OCI-LY7 (cell line): Measurements from ENCODE around the gene RLN3. TPM values are rescaled to one million over a fixed set of nuclear protein-coding genes. Genes with fewer than 3 reads are reported as not detected.

Source experiments
- BruUV-seq: library from RNA; stranded (reverse); fragments of 400-500 nt; replicated peaks from 2 replicates; lab custom pipeline; 2021; lab: Mats Ljungman, UMichigan
- CTCF ChIA-PET: fragments of 300-600 bp; sonication (Branson Sonifier 250); formaldehyde crosslinking; loops from one replicate; lab custom pipeline; 2022; ENCODE audit warnings: antibody characterized with exemption; ENCODE audit not compliant: unreplicated experiment; lab: Charles Lee
- POLR2A ChIA-PET: fragments of 300-600 bp; sonication (Branson Sonifier 250); formaldehyde crosslinking; loops from one replicate; lab custom pipeline; 2022; ENCODE audit warnings: antibody characterized with exemption; lab: Charles Lee
- DNase-seq: peaks from one replicate; pipeline ENCODE4 v3.0.0-alpha.2; 2015; ENCODE audit warnings: low spot score
- H2AFZ ChIP-seq: fragments of 200-600 bp; sonication (generic), shearing (Covaris generic); 2 replicates; pipeline ENCODE4 v1.6.1; 2014; ENCODE audit warnings: mild to moderate bottlenecking, antibody characterized with exemption, low read length, moderate library complexity
- H3K27ac ChIP-seq: fragments of 200-600 bp; sonication (generic); 2 replicates; pipeline ENCODE4 v1.5.1; 2014; ENCODE audit warnings: mixed run types, low read depth, mild to moderate bottlenecking, moderate library complexity, low read length, inconsistent platforms; ENCODE audit not compliant: poor library complexity, severe bottlenecking
- H3K36me3 ChIP-seq: fragments of 200-600 bp; sonication (generic); 2 replicates; pipeline ENCODE4 v1.6.1; 2014; ENCODE audit warnings: mild to moderate bottlenecking, antibody characterized with exemption, low read length, moderate library complexity, mixed read lengths; ENCODE audit not compliant: insufficient read depth
- H3K4me1 ChIP-seq: fragments of 200-600 bp; sonication (generic); 2 replicates; pipeline ENCODE4 v1.5.1; 2014; ENCODE audit warnings: mild to moderate bottlenecking, low read length; ENCODE audit not compliant: insufficient read depth, poor library complexity, severe bottlenecking
- H3K4me2 ChIP-seq: fragments of 200-600 bp; sonication (generic); 2 replicates; pipeline ENCODE4 v1.6.1; 2014; ENCODE audit warnings: mild to moderate bottlenecking, low read length
- H3K4me3 ChIP-seq: fragments of 200-600 bp; sonication (generic); 2 replicates; pipeline ENCODE4 v1.5.1; 2014; ENCODE audit warnings: mild to moderate bottlenecking, low read depth, low read length; ENCODE audit not compliant: poor library complexity, severe bottlenecking
- H3K79me2 ChIP-seq: fragments of 200-600 bp; sonication (generic); 2 replicates; pipeline ENCODE4 v1.6.1; 2016; ENCODE audit warnings: low read depth, mild to moderate bottlenecking, low read length, moderate library complexity, mixed read lengths; ENCODE audit not compliant: insufficient read depth
- H3K9me2 ChIP-seq: fragments of 200-600 bp; sonication (generic); 2 replicates; pipeline ENCODE4 v1.6.1; 2016; ENCODE audit warnings: mild to moderate bottlenecking, low read length, mixed read lengths; ENCODE audit not compliant: insufficient read depth
- H3K9me3 ChIP-seq: fragments of 200-600 bp; sonication (generic); 2 replicates; pipeline ENCODE4 v1.6.1; 2014; ENCODE audit warnings: mild to moderate bottlenecking, mixed run types, low read length, mixed read lengths
- H4K20me1 ChIP-seq: fragments of 200-600 bp; sonication (generic); 2 replicates; pipeline ENCODE4 v1.6.1; 2014; ENCODE audit warnings: mild to moderate bottlenecking, antibody characterized with exemption, low read length, moderate library complexity, mixed read lengths; ENCODE audit not compliant: insufficient read depth
- CTCF ChIP-seq: fragments of 200-600 bp; sonication (generic); conservative IDR thresholded peaks from 2 replicates; pipeline ENCODE4 v1.5.1; 2014; ENCODE audit warnings: mild to moderate bottlenecking, antibody characterized with exemption, low read length, moderate library complexity, mixed read lengths
- EZH2phosphoT487 ChIP-seq: fragments of 200-600 bp; sonication (generic); IDR thresholded peaks from 2 replicates; pipeline ENCODE4 v1.6.1; 2018; ENCODE audit warnings: low read depth, borderline replicate concordance, mild to moderate bottlenecking, mixed run types, antibody characterized with exemption, low read length, moderate library complexity, mixed read lengths
- intact Hi-C: fragments of 100-400 bp; cut with micrococcal nuclease; formaldehyde crosslinking; loops from one replicate; pipeline ENCODE4 v1.10.0; 2022; ENCODE audit not compliant: unreplicated experiment
- total RNA-seq, 2 experiments: library from RNA; depleted of rRNA in 1 of 2; stranded (reverse); fragments of >200 nt in 1 of 2; shearing (Covaris generic) in 1 of 2; gene quantifications; 2 replicates each; pipeline ENCODE4 v1.2.3, GENCODE V29; 2014 to 2022

The RLN3 gene
- total RNA-seq, 2 experiments from 2014 or later: not detected

- H3K27ac ChIP-seq: no peak within 1 kb of the TSS
- H3K9me3 ChIP-seq: no peaks in the 10 kb centered on the region
- H2AFZ ChIP-seq: no peak within 1 kb of the TSS
- peaks cover 6% of the 10 kb centered on the region for H3K4me1 ChIP-seq
- ChIA-PET CTCF (no interaction called here), POLR2A (interaction anchor here (0.6 kb wide), 1 partner anchor 187 kb away, joined by 4 read pairs; no protein-coding TSS in a partner anchor)
- intact Hi-C loops: no loop called here
- no peak within 1 kb of the TSS for H3K4me3 ChIP-seq
- no peak for DNase-seq
- BruUV-seq: no TSS peak
- no peaks in the 10 kb centered on the region for H4K20me1 ChIP-seq
- H3K36me3 ChIP-seq: no peaks in the 10 kb centered on the region
- no peaks in the 10 kb centered on the region for H3K79me2 ChIP-seq
- no peak within 1 kb of the TSS for H3K4me2 ChIP-seq
- TF ChIP-seq EZH2phosphoT487 (no peak), CTCF (no peak)
- H3K9me2 ChIP-seq: no peaks in the 10 kb centered on the region
Observed at GRCh38 chr19:14061751-14062557, 34.0 kb downstream of the RLN3 start, which contains the start of gene PALM3. TSS of gene PALM3 (minus strand) at chr19:14062076. CDS start at chr19:14061980, 96 bp downstream.

DNA sequence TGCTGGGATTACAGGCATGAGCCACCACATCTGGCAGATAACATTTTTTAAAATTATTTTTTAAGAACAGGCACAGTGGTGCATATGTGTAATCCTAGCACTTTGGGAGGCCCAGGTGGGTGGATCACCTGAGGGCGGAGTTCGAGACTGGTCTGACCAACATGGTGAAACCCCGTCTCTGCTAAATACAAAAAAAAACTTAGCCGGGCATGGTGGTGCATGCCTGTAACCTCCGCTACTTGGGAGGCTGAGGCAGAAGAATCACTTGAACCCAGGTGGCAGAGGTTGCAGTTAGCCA lies 34.6 kb downstream of the RLN3 start:
- H3K27ac ChIP-seq: no peak overlapping the region
- H3K79me2 ChIP-seq: no peaks in the 10 kb centered on the region
- H3K9me3 ChIP-seq: no peaks in the 10 kb centered on the region
- no peaks in the 10 kb centered on the region for H3K36me3 ChIP-seq
- CTCF ChIA-PET: no interaction called here
- POLR2A ChIA-PET: no interaction called here
- no TSS peak for BruUV-seq
- no peaks in the 10 kb centered on the region for H3K9me2 ChIP-seq
- H3K4me1 ChIP-seq: peaks cover 6% of the 10 kb centered on the region
- H3K4me3 ChIP-seq: no peak overlapping the region
- no peaks in the 10 kb centered on the region for H4K20me1 ChIP-seq
- intact Hi-C loops: no loop called here
- no peak overlapping the region for H3K4me2 ChIP-seq
- H2AFZ ChIP-seq: no peak overlapping the region
- TF ChIP-seq EZH2phosphoT487 (no peak), CTCF (no peak)
- DNase-seq: no peak

GRCh38 chr19:14063105-14063504 lies 35.2 kb downstream of the RLN3 start:
- H3K9me3 ChIP-seq: no peaks in the 10 kb centered on the region
- no peak overlapping the region for H3K4me2 ChIP-seq
- no peak overlapping the region for H2AFZ ChIP-seq
- H3K4me3 ChIP-seq: no peak overlapping the region
- intact Hi-C loops: no loop called here
- H3K36me3 ChIP-seq: no peaks in the 10 kb centered on the region
- no peak for DNase-seq
- no peaks in the 10 kb centered on the region for H3K79me2 ChIP-seq
- POLR2A ChIA-PET: no interaction called here
- no peak for TF ChIP-seq CTCF
- TF ChIP-seq EZH2phosphoT487: no peak
- peaks cover 6% of the 10 kb centered on the region for H3K4me1 ChIP-seq
- CTCF ChIA-PET: no interaction called here
- H3K27ac ChIP-seq: no peak overlapping the region
- no TSS peak for BruUV-seq
- H4K20me1 ChIP-seq: no peaks in the 10 kb centered on the region
- no peaks in the 10 kb centered on the region for H3K9me2 ChIP-seq
